Astrocyte (in vitro differentiated cells and primary cell): ENCODE data around the gene DUSP5. TPM values are rescaled to one million over a fixed set of nuclear protein-coding genes. Genes with fewer than 3 reads are reported as not detected.

ENCODE experiments used
- DNase-seq: peaks from one replicate; pipeline ENCODE4 v3.0.0-alpha.2; 2010; ENCODE audit warnings: low read depth
- FAIRE-seq: peaks from 2 replicates; lab custom pipeline; 2011; peaks lifted over from hg19 to GRCh38; lab: Jason Lieb, UNC
- H2AFZ ChIP-seq: 2 replicates; pipeline ENCODE4 v1.6.0; 2012; ENCODE audit warnings: low read depth, low read length, inconsistent platforms
- H3K27ac ChIP-seq: 2 replicates; pipeline ENCODE4 v1.5.1; 2011; ENCODE audit warnings: low read depth, low read length, inconsistent platforms
- H3K27me3 ChIP-seq: 2 replicates; pipeline ENCODE4 v1.6.0; 2011; ENCODE audit warnings: low read length, inconsistent platforms; ENCODE audit not compliant: insufficient read depth
- H3K36me3 ChIP-seq: 2 replicates; pipeline ENCODE4 v1.5.1; 2011; ENCODE audit warnings: low read length, inconsistent platforms; ENCODE audit not compliant: insufficient read depth
- H3K4me1 ChIP-seq: 2 replicates; pipeline ENCODE4 v1.5.1; 2011; ENCODE audit warnings: low read length, inconsistent platforms; ENCODE audit not compliant: insufficient read depth
- H3K4me2 ChIP-seq: 2 replicates; pipeline ENCODE4 v1.6.0; 2012; ENCODE audit warnings: low read length, inconsistent platforms
- H3K4me3 ChIP-seq: 2 replicates; pipeline ENCODE4 v1.5.1; 2011; ENCODE audit warnings: low read depth, mild to moderate bottlenecking, low read length, inconsistent platforms; ENCODE audit not compliant: insufficient read depth
- H3K79me2 ChIP-seq: 2 replicates; pipeline ENCODE4 v1.6.0; 2012; ENCODE audit warnings: mild to moderate bottlenecking, low read length, inconsistent platforms; ENCODE audit not compliant: insufficient read depth
- H3K9ac ChIP-seq: 2 replicates; pipeline ENCODE4 v1.6.0; 2012; ENCODE audit warnings: mild to moderate bottlenecking, low read length, inconsistent platforms
- H3K9me3 ChIP-seq: 2 replicates; pipeline ENCODE4 v1.5.1; 2012; ENCODE audit warnings: low read depth, mild to moderate bottlenecking, low read length, inconsistent platforms; ENCODE audit not compliant: insufficient read depth
- H4K20me1 ChIP-seq: 2 replicates; pipeline ENCODE4 v1.6.0; 2012; ENCODE audit warnings: low read length, inconsistent platforms; ENCODE audit not compliant: insufficient read depth
- H3K27ac Mint-ChIP-seq: one replicate; pipeline ENCODE4 v1.8.0; 2021; ENCODE audit warnings: mild to moderate bottlenecking, mixed read lengths; ENCODE audit not compliant: unreplicated experiment
- H3K27me3 Mint-ChIP-seq: one replicate; pipeline ENCODE4 v1.8.0; 2021; ENCODE audit warnings: low read depth, mixed read lengths; ENCODE audit not compliant: unreplicated experiment
- H3K36me3 Mint-ChIP-seq: one replicate; pipeline ENCODE4 v1.8.0; 2021; ENCODE audit warnings: low read depth, mixed read lengths; ENCODE audit not compliant: unreplicated experiment
- H3K4me1 Mint-ChIP-seq: one replicate; pipeline ENCODE4 v1.8.0; 2021; ENCODE audit warnings: low read depth, mixed read lengths; ENCODE audit not compliant: unreplicated experiment
- H3K4me3 Mint-ChIP-seq: one replicate; pipeline ENCODE4 v1.8.0; 2021; ENCODE audit warnings: mild to moderate bottlenecking, moderate library complexity, mixed read lengths; ENCODE audit not compliant: unreplicated experiment
- H3K9me3 Mint-ChIP-seq: one replicate; pipeline ENCODE4 v1.8.0; 2021; ENCODE audit warnings: mild to moderate bottlenecking, mixed read lengths; ENCODE audit not compliant: unreplicated experiment
- CTCF ChIP-seq: IDR thresholded peaks from 2 replicates; pipeline ENCODE4 v1.5.1; 2011; ENCODE audit warnings: low read depth, mild to moderate bottlenecking, inconsistent platforms, low read length, moderate library complexity; ENCODE audit not compliant: insufficient read depth
- EZH2 ChIP-seq: IDR thresholded peaks from 2 replicates; pipeline ENCODE4 v1.6.1; 2012; ENCODE audit warnings: mild to moderate bottlenecking, low read length, inconsistent platforms; ENCODE audit not compliant: insufficient read depth
- total RNA-seq: library from RNA; stranded (reverse); gene quantifications from 2 replicates; pipeline ENCODE4 v1.2.1, GENCODE V29; 2021

The DUSP5 gene
- total RNA-seq, 1 donor from 2014 or later, result 36.4 TPM

GRCh38 chr10:110500515-110500905 lies 2.8 kb downstream of the DUSP5 start:
- TF ChIP-seq EZH2 (no peak), CTCF (no peak)
- Histone ChIP-seq H3K36me3 (peaks cover 23% of the 10 kb centered on the region), H3K4me1 (peaks cover 66% of the 10 kb centered on the region), H4K20me1 (peaks cover 70% of the 10 kb centered on the region), H3K4me2 (peak overlapping the region; percentile 94), H2AFZ (no peak overlapping the region), H3K4me3 (peak overlapping the region; percentile 75), H3K9ac (peak overlapping the region; percentile 91), H3K79me2 (peaks cover 85% of the 10 kb centered on the region), H3K27me3 (no peaks in the 10 kb centered on the region), H3K27ac (peak overlapping the region; percentile 93), H3K9me3 (no peaks in the 10 kb centered on the region)
- FAIRE-seq (no peak), DNase-seq (peak; percentile 78)
- peaks cover 24% of the 10 kb centered on the region for H3K36me3 Mint-ChIP-seq
- peak overlapping the region; percentile 99 for H3K4me3 Mint-ChIP-seq
- no peaks in the 10 kb centered on the region for H3K27me3 Mint-ChIP-seq
- peaks cover 45% of the 10 kb centered on the region for H3K4me1 Mint-ChIP-seq
- no peaks in the 10 kb centered on the region for H3K9me3 Mint-ChIP-seq
- peak overlapping the region; percentile 98 for H3K27ac Mint-ChIP-seq

GRCh38 chr10:110501142-110501937 lies 3.6 kb downstream of the DUSP5 start:
- no peaks in the 10 kb centered on the region for H3K27me3 ChIP-seq
- no peak overlapping the region for H2AFZ ChIP-seq
- H3K79me2 ChIP-seq, result peaks cover 93% of the 10 kb centered on the region
- H3K9ac ChIP-seq, result peak overlapping the region; percentile 91
- Mint-ChIP-seq H3K27me3 (no peaks in the 10 kb centered on the region), H3K9me3 (no peaks in the 10 kb centered on the region), H3K4me1 (peaks cover 42% of the 10 kb centered on the region), H3K36me3 (peaks cover 29% of the 10 kb centered on the region), H3K4me3 (peak overlapping the region; percentile 99), H3K27ac (peak overlapping the region; percentile 98)
- peak overlapping the region; percentile 94 for H3K4me2 ChIP-seq
- H3K4me1 ChIP-seq, result peaks cover 61% of the 10 kb centered on the region
- no peak for TF ChIP-seq EZH2
- TF ChIP-seq CTCF, result no peak
- H3K36me3 ChIP-seq, result peaks cover 27% of the 10 kb centered on the region
- no peaks in the 10 kb centered on the region for H3K9me3 ChIP-seq
- H3K4me3 ChIP-seq, result peak overlapping the region; percentile 75
- DNase-seq (peak; percentile 92), FAIRE-seq (peak; percentile 73)
- peak overlapping the region; percentile 93 for H3K27ac ChIP-seq
- peaks cover 79% of the 10 kb centered on the region for H4K20me1 ChIP-seq
